ENCODE data around the gene LCE1E. TPM values are rescaled to one million over a fixed set of nuclear protein-coding genes. Genes with fewer than 3 reads are reported as not detected.

LCE1E gene
- total RNA-seq, 1 experiment from 2014 or later, result not detected

- intact Hi-C loops (cut with micrococcal nuclease; ENCODE audit: unreplicated experiment) (no loop called here), in situ Hi-C loops (cut with HindIII; ENCODE audit: low pct_unique_long_range_greater_than_20kb, low sequenced_read_pairs) (no loop called here)
- H3K4me3 ChIP-seq (ENCODE audit: low read depth in 2 of 2, low read length in 2 of 2), result no peak overlapping the region
- BruUV-seq (replicated peaks), result no TSS peak
- no peaks in the 10 kb centered on the region for H3K4me1 ChIP-seq (ENCODE audit: control insufficient read depth, insufficient read depth, low read length)
- no peak for ATAC-seq
- no peak for TF ChIP-seq POLR2AphosphoS5 (IDR thresholded peaks at IDR 0.05; ENCODE audit: low read depth, low read length)
- no peaks in the 10 kb centered on the region for H3K27me3 ChIP-seq (ENCODE audit: control insufficient read depth, insufficient read depth, low read length)
- H3K9me3 ChIP-seq (ENCODE audit: control insufficient read depth, insufficient read depth, low read depth, low read length), result no peaks in the 10 kb centered on the region
- H3K36me3 ChIP-seq (ENCODE audit: control insufficient read depth, insufficient read depth, low read length), result no peaks in the 10 kb centered on the region
- ChIA-PET CTCF (no interaction called here), POLR2A (no interaction called here)
- DNase-seq (ENCODE audit: low read depth, low spot score), result no peak
- no peak overlapping the region for H3K27ac ChIP-seq (ENCODE audit: low read length)
Observed at GRCh38 chr1:152759453-152760173, 26.4 kb upstream of the LCE1E start.

- TF ChIP-seq TCF7L2 (IDR thresholded peaks at IDR 0.05; ENCODE audit: low read depth, low read length) (no peak), SIN3A (IDR thresholded peaks at IDR 0.05; ENCODE audit: borderline replicate concordance, insufficient read depth, low read depth, low read length) (no peak), POLR2AphosphoS5 (IDR thresholded peaks at IDR 0.05; ENCODE audit: low read depth, low read length) (no peak), REST (IDR thresholded peaks at IDR 0.05; ENCODE audit: insufficient read depth in 1 of 2, low read depth in 2 of 2, low read length in 1 of 2) (no peak), CTCF (IDR thresholded peaks at IDR 0.05) (no peak)
- ChIA-PET CTCF (no interaction called here), POLR2A (no interaction called here)
- intact Hi-C loops (cut with micrococcal nuclease; ENCODE audit: unreplicated experiment) (no loop called here), in situ Hi-C loops (cut with HindIII; ENCODE audit: low pct_unique_long_range_greater_than_20kb, low sequenced_read_pairs) (no loop called here)
- Histone ChIP-seq H3K27me3 (ENCODE audit: control insufficient read depth, insufficient read depth, low read length) (no peaks in the 10 kb centered on the region), H3K27ac (ENCODE audit: low read length) (no peak overlapping the region), H3K9me3 (ENCODE audit: control insufficient read depth, insufficient read depth, low read depth, low read length) (no peaks in the 10 kb centered on the region), H3K4me3 (ENCODE audit: low read depth in 2 of 2, low read length in 2 of 2) (no peak overlapping the region), H3K36me3 (ENCODE audit: control insufficient read depth, insufficient read depth, low read length) (no peaks in the 10 kb centered on the region), H3K4me1 (ENCODE audit: control insufficient read depth, insufficient read depth, low read length) (no peaks in the 10 kb centered on the region)
- DNase-seq (ENCODE audit: low read depth, low spot score), result no peak
- ATAC-seq, result no peak
- no TSS peak for BruUV-seq (replicated peaks)
Observed at GRCh38 chr1:152760551-152761190, 25.4 kb upstream of the LCE1E start.

- in situ Hi-C loops (cut with HindIII; ENCODE audit: low pct_unique_long_range_greater_than_20kb, low sequenced_read_pairs), result no loop called here
- Histone ChIP-seq H3K36me3 (ENCODE audit: control insufficient read depth, insufficient read depth, low read length) (no peaks in the 10 kb centered on the region), H3K27ac (ENCODE audit: low read length) (no peak overlapping the region), H3K27me3 (ENCODE audit: control insufficient read depth, insufficient read depth, low read length) (no peaks in the 10 kb centered on the region), H3K4me3 (ENCODE audit: low read depth in 2 of 2, low read length in 2 of 2) (no peak overlapping the region), H3K4me1 (ENCODE audit: control insufficient read depth, insufficient read depth, low read length) (no peaks in the 10 kb centered on the region), H3K9me3 (ENCODE audit: control insufficient read depth, insufficient read depth, low read depth, low read length) (no peaks in the 10 kb centered on the region)
- ChIA-PET POLR2A (no interaction called here), CTCF (no interaction called here)
- no TSS peak for BruUV-seq (replicated peaks)
- TF ChIP-seq TCF7L2 (IDR thresholded peaks at IDR 0.05; ENCODE audit: low read depth, low read length) (no peak), CTCF (IDR thresholded peaks at IDR 0.05) (no peak), POLR2AphosphoS5 (IDR thresholded peaks at IDR 0.05; ENCODE audit: low read depth, low read length) (no peak), REST (IDR thresholded peaks at IDR 0.05; ENCODE audit: insufficient read depth in 1 of 2, low read depth in 2 of 2, low read length in 1 of 2) (no peak), SIN3A (IDR thresholded peaks at IDR 0.05; ENCODE audit: borderline replicate concordance, insufficient read depth, low read depth, low read length) (no peak)
- DNase-seq (ENCODE audit: low read depth, low spot score) (no peak), ATAC-seq (no peak)
- intact Hi-C loops (cut with micrococcal nuclease; ENCODE audit: unreplicated experiment), result no loop called here
Observed at GRCh38 chr1:152761609-152762213, 24.3 kb upstream of the LCE1E start.

Measured in Panc1 (cell line).